H7 (cell line): ENCODE results near the gene ASF1B. TPM values are rescaled to one million over a fixed set of nuclear protein-coding genes. Genes with fewer than 3 reads are reported as not detected.

ENCODE experiments used
- DNase-seq: peaks from one replicate; pipeline ENCODE4 v3.0.0; 2012
- H3K27me3 ChIP-seq: 2 replicates; pipeline ENCODE4 v1.6.0; 2011; ENCODE audit warnings: mild to moderate bottlenecking, low read length; ENCODE audit not compliant: control insufficient read depth, insufficient read depth
- H3K36me3 ChIP-seq: replicated peaks from 2 replicates; pipeline ENCODE4 v1.5.1; 2011; ENCODE audit warnings: low read length; ENCODE audit not compliant: control insufficient read depth, insufficient read depth
- H3K4me3 ChIP-seq: 2 replicates; pipeline ENCODE4 v1.5.1; 2011; ENCODE audit warnings: low read depth, mild to moderate bottlenecking, control low read depth, low read length, moderate library complexity; ENCODE audit not compliant: insufficient read depth
- total RNA-seq: library from RNA; depleted of rRNA; stranded (reverse); fragments of >200 nt; shearing (Covaris generic); gene quantifications from 2 replicates; pipeline ENCODE4 v1.2.3, GENCODE V29; 2014

The ASF1B gene
- total RNA-seq, 1 experiment from 2014 or later: 76.2 TPM

- no peak for DNase-seq
- Histone ChIP-seq H3K4me3 (no peak overlapping the region), H3K36me3 (0 out of 2 replicates have a peak, but pooled peaks cover 1% of the 10 kb centered on the region), H3K27me3 (no peaks in the 10 kb centered on the region)
Observed at GRCh38 chr19:14094854-14095253, 41.5 kb downstream of the ASF1B start.

- Histone ChIP-seq H3K4me3 (no peak overlapping the region), H3K27me3 (peaks cover 6% of the 10 kb centered on the region), H3K36me3 (peaks cover 3% of the 10 kb centered on the region)
- no peak for DNase-seq
Observed at GRCh38 chr19:14093117-14093823, 43.1 kb downstream of the ASF1B start.

- H3K36me3 ChIP-seq: peaks cover 3% of the 10 kb centered on the region
- DNase-seq: peak; percentile 79
- H3K4me3 ChIP-seq: peak overlapping the region; percentile 66
- H3K27me3 ChIP-seq: peaks cover 9% of the 10 kb centered on the region
Observed at GRCh38 chr19:14091813-14092462, 44.5 kb downstream of the ASF1B start.

GRCh38 chr19:14091081-14091812 is 45.1 kb downstream of the ASF1B start:
- peak; percentile 97 for DNase-seq
- H3K4me3 ChIP-seq: peak overlapping the region; percentile 66
- H3K27me3 ChIP-seq: peaks cover 9% of the 10 kb centered on the region
- H3K36me3 ChIP-seq: peaks cover 2% of the 10 kb centered on the region

- DNase-seq: peak; percentile 97
- peak within 1 kb of the TSS; percentile 66 for H3K4me3 ChIP-seq
- H3K27me3 ChIP-seq: peaks cover 12% of the 10 kb centered on the region
- H3K36me3 ChIP-seq: peaks cover 2% of the 10 kb centered on the region
Observed at GRCh38 chr19:14090509-14091080, 45.8 kb downstream of the ASF1B start, which contains the start of gene SAMD1. Gene SAMD1 (minus strand): TSS chr19:14090751.

GRCh38 chr19:14089662-14090508 is 46.5 kb downstream of the ASF1B start:
- peak; percentile 92 for DNase-seq
- peaks cover 16% of the 10 kb centered on the region for H3K27me3 ChIP-seq
- H3K4me3 ChIP-seq: peak overlapping the region; percentile 66
- peaks cover 2% of the 10 kb centered on the region for H3K36me3 ChIP-seq

GRCh38 chr19:14089412-14089661 is 47.1 kb downstream of the ASF1B start:
- DNase-seq: peak; percentile 74
- peak overlapping the region; percentile 66 for H3K4me3 ChIP-seq
- H3K36me3 ChIP-seq: peaks cover 2% of the 10 kb centered on the region
- H3K27me3 ChIP-seq: peaks cover 17% of the 10 kb centered on the region

- peaks cover 2% of the 10 kb centered on the region for H3K36me3 ChIP-seq
- H3K4me3 ChIP-seq: peak overlapping the region; percentile 66
- H3K27me3 ChIP-seq: peaks cover 17% of the 10 kb centered on the region
- peak; percentile 45 for DNase-seq
Observed at GRCh38 chr19:14088634-14089411, 47.6 kb downstream of the ASF1B start.

GRCh38 chr19:14086098-14086497 is 50.3 kb downstream of the ASF1B start:
- Histone ChIP-seq H3K36me3 (peaks cover 2% of the 10 kb centered on the region), H3K27me3 (peaks cover 21% of the 10 kb centered on the region), H3K4me3 (peak overlapping the region; percentile 39; the same call in 1 of the 2 replicates)
- DNase-seq: no peak

GRCh38 chr19:14085309-14085995 is 50.9 kb downstream of the ASF1B start, which contains the start of gene C19orf67:
Gene C19orf67 (minus strand): TSS chr19:14085783. CDS start chr19:14085627, 156 bp downstream.
- peaks cover 2% of the 10 kb centered on the region for H3K36me3 ChIP-seq
- peak; percentile 71 for DNase-seq
- peaks cover 21% of the 10 kb centered on the region for H3K27me3 ChIP-seq
- H3K4me3 ChIP-seq: peak within 1 kb of the TSS; percentile 39

- no peaks in the 10 kb centered on the region for H3K36me3 ChIP-seq
- no peak overlapping the region for H3K4me3 ChIP-seq
- DNase-seq: no peak
- H3K27me3 ChIP-seq: peaks cover 14% of the 10 kb centered on the region
Observed at GRCh38 chr19:14082675-14082960, 53.8 kb downstream of the ASF1B start.

GRCh38 chr19:14081797-14082674 is 54.4 kb downstream of the ASF1B start:
- peaks cover 12% of the 10 kb centered on the region for H3K27me3 ChIP-seq
- peak; percentile 16 for DNase-seq
- H3K36me3 ChIP-seq: no peaks in the 10 kb centered on the region
- peak overlapping the region; percentile 57 for H3K4me3 ChIP-seq
